ENCODE measurements around the gene KPNB1. TPM values are rescaled to one million over a fixed set of nuclear protein-coding genes. Genes with fewer than 3 reads are reported as not detected.

KPNB1 gene
- total RNA-seq, 1 experiment from 2014 or later = 237 TPM

DNA sequence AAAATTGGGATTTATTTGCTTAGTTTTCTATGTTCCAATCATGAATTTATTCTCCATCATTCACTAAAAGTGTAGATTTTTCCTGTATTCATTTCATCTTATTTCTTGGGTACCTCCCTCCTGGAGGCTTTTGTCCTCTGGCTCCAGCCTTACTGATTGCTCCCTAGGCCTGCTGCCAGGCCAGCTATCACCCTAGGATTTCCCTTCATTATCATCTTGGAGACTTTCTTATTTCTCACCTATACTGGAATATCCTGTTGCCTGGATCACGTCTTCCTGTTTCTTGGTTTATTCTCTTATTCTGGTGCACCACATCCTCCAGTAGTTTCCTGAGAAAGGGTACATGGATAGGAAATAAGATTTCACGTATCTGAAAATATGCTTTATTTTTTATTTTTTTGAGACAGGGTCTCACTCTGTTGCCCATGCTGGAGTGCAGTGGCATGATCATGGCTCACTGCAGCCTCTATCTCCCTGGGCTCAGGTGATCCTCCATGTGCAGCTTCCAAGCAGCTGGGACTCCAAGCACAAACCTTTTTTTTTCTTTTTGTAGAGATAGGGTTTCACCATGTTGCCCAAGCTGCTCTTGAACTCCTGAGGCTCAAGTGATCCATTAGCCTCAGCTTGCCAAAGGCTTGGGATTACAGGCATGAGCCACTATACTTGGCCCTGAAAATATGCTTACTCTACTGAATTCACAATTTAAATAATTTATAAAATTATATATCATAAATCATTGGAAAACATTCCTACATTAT, 13.3 kb upstream of the KPNB1 start:
- DNase-seq (ENCODE audit: low read depth) = no peak

DNA sequence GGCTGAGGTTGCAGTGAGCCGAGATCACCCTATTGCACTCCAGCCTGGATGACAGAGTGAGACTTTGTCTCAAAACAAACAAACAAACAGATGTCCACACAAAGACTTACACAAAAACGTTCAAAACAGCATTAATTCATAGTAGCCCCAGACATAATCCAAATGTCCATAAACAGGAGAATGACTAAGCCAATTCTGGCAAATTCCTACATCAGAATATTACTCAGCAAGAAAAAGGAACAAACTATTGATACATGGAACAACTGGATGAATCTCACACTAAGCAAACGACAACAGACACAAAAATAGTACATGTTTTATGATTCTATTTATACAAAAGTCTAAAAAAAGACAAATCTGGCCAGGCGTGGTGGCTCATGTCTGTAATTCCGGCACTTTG, 10.8 kb upstream of the KPNB1 start:
- no peak for DNase-seq (ENCODE audit: low read depth)

DNA sequence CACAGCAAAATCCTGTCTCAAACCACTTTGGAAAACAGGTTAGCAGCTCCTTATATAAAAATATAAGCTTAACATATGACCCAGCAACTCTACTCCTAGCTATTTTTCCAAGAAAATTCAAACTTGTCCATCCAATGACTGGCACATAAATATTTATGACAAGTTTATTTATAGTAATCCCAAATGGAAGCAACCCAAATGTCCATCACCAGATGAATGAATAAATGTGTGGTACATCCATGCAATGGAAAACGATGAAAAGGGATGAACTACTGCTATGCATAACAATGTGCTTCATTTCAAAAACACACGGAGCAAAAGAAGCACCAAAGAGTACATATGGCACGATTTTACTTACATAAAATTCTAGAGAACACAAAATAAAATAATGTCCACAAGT, 9.6 kb upstream of the KPNB1 start:
- no peak for DNase-seq (ENCODE audit: low read depth)

DNA sequence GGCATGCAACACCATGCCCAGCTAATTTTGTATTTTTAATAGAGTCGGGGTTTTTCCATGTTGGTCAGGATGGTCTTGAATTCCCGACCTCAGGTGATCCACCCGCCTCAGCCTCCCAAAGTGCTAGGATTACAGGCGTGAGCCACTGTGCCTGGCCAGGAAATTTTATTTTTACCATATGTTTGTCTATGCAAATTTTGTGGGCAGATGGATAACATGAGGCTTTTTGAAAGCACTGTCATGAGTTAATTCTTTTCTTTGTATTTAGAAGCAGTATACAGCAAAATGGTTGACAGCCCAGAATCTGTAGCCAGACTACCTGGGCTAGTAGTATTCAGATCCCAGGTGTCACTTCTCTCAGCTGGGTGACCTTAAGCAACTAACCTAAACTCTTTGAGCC, 8.5 kb upstream of the KPNB1 start:
- no peak for DNase-seq (ENCODE audit: low read depth)

DNA sequence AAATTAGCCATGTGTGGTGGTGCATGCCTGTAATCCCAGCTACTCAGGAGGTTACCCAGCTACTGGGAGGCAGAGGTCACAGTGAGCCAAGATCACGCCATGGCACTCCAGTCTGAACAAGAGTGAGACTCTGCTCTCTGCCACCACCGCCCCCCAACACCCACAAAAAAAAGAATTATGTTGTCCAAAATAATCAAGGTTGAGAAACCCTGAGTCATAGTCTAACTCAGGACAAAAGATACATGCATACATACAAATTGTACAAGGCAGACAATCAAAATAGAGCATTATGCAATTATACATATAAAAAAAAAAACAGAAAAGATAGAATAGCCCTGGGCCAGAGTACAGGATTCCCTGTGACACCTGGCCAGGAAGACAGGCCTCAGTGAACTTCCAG, 6.6 kb upstream of the KPNB1 start:
- DNase-seq (ENCODE audit: low read depth) = no peak

DNA sequence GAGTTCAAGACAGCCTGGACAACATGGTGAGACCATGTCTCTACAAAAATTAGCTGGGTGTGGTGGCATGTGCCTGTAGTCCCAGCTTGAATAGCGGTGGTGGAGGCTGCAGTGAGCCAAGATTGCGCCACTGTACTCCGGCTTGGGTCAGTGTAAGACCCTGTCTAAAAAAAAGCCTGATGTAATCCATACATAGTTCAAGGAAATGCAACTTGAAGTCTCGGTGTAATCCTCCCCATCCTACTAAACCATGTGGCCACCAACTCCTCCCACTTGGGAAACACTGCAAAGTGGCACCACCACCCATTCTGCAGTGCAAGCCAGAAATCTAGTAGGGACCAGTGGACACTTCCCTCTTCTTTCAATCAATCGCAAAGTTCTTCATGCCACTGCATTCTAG, 5.4 kb upstream of the KPNB1 start:
- DNase-seq (ENCODE audit: low read depth) = no peak

DNA sequence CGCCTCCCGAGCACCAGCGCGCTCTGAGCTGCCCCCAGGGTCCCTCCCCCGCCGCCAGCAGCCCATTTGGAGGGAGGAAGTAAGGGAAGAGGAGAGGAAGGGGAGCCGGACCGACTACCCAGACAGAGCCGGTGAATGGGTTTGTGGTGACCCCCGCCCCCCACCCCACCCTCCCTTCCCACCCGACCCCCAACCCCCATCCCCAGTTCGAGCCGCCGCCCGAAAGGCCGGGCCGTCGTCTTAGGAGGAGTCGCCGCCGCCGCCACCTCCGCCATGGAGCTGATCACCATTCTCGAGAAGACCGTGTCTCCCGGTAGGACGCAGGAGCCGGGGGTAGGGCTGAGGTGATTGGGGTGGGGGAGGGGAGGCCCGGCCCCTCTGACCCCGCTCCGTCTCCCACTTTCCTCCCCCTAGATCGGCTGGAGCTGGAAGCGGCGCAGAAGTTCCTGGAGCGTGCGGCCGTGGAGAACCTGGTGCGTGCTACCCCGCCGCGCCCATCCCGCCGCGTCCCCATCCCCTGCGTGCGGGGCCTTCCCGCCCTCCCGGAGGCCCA, 329 bp downstream of the KPNB1 start:
- DNase-seq (ENCODE audit: low read depth) = no peak

DNA sequence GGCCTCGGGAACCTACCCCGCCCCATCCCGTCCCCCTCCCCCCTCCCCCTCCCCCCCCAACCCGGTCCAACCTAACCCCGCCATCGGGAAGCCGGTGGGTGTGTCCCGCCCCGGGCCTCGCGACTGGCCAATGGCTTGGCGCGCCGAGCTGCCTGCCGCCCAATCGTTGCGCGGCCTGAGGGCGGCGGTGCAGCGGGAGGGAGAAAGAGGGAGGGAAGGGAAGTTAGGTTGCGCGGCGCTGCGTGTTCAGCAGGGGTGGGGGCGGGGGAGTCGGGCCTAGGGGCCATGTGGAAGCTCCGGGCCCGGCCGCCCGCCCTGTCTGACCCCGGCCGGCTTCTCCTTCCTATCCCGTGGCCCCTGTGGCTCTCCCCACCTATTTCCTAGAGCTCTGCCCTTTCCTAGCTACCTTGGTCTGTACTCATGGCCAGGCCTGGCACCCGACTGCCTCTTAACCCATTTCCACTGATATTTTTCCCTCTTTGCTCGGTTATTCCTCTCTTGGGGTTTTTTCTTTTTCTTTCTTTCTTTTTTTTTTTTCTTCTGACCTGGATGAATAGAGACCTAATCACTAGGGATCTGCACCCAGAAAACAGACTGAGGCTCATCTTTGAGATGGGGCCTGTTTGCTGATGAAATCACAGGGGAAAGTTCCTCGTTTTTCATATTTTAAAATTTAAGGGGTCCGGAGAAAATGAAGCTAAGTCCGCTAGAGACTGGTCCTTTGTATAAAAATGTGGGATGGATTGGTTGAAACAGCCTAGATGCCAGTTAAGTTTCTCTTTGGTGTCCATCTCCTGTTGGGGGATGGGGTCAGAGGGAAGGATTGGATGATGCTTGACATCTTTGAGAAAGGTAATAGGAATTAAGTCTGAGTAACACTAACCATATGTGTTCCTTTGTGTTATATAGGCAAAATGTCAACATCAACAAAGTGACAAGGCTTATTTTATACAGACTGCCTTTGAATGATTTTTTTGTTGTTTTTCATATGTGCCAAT, 1.1 kb downstream of the KPNB1 start:
- DNase-seq (ENCODE audit: low read depth) = peak; percentile 97

DNA sequence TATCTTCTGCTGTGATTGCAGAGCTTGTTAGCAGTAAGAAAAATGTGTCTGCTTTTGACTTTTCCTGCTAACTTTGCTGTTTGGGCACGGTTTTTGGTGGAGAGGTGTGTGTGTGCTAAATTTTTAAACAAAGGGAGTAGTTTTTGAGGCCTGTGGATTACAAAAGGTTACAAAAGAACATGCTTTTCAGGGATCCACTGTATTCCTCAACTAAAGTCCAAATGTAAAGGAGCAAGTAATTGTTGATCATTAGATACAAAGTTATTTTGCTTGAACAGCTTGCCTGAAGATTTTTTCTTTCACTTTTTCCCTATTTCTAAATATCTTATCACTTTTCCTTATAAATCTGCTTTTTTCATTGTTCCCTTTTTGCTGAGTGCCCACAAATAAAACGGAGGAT, 2.0 kb downstream of the KPNB1 start:
- no peak for DNase-seq (ENCODE audit: low read depth)

DNA sequence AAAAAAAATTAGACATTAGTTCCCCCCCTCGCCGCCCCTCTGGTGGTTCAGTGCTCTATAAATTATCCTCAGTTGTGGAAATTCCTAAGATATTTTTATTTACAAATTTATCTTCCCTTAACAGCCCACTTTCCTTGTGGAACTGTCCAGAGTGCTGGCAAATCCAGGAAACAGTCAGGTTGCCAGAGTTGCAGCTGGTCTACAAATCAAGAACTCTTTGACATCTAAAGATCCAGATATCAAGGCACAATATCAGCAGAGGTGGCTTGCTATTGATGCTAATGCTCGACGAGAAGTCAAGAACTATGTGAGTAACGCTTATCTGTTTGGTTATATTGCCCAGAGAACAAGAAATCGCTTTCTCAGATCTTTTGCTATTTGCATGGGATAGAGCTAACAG, 2.9 kb downstream of the KPNB1 start:
- no peak for DNase-seq (ENCODE audit: low read depth)

DNA sequence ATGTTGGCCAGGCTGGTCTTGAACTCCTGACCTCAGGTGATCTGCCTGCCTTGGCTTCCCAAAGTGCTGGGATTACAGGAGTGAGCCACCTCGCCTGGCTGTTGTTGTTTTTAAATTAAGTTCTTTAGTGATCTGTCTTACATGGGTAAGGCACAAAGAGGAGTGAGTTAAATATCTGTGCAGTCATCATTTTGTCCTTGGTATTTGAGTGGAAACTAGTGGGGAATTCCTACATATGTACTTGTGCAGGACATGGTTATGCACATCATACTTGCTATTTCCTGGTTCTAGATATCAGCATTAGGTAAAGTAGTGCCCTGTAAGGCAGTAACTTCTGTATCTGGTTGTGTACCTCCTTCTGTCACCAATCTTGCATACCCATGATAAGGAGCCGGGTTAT, 3.7 kb downstream of the KPNB1 start:
- DNase-seq (ENCODE audit: low read depth) = no peak

DNA sequence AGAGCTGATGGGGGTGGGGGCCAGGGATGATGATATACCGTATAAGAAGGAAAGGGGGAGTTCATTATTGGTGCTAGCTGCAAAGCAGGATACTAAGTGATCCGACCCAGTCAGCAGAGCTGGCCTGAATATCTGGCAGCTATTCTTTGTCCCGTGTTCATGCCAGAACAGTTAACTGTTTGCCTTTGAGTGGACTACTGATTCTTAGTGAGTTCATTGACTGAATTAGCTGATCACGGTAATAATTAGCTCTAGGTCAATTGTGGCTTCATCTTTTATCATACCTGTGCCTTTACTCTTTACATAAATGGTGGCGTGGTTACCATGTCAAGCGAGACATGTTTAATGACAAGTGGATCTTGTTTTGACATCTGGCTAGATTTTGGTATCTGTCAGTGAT, 5.3 kb downstream of the KPNB1 start:
- DNase-seq (ENCODE audit: low read depth) = no peak

DNA sequence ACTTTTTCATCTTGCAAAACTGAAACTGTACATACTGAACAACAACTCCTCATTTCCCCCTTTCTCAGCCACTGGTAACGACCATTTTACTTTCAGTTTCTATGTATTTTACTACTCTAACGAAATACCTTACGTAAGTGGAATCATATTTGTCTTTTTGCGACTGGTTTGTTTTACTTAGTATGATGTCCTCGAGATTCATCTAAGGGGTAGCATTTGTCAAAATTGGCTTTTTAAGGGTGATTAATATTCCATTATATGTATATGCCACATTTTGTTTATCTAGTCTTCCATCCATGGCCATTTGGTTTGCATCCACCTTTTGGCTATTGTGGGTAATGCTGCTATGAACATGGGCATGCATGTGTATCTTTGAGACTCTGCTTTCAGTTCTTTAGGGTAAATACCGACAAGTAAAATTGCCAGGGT, 10.4 kb downstream of the KPNB1 start:
- no peak for DNase-seq (ENCODE audit: low read depth)

DNA sequence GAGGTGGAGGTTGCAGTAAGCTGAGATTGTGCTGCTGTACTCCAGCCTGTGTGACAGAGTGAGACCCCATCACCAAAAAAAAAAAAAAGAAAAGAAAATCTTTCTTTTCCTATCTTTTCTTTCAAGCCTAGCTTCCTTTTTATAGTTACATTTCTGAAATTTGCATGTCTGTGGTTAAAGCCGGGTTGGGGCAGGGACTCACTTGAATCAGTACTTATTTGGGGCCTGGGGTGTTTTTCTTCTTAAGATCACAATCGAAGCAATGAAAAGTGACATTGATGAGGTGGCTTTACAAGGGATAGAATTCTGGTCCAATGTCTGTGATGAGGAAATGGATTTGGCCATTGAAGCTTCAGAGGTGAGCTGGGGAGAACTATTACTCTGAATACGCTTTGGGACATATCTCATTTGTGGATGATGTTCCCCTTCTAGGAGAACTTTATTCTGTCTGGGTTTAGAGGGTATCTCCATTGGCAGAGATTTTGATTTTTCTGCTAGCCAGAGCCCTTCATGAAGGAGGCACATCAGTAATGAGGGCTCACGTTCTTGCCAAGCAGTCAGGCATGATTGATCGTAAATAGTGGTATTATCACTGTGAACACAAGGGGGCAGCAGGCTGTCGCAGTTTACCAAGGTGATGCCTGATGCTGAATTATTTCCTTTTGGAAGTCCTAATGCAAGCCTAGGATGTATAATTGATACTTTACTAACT, 14.3 kb downstream of the KPNB1 start:
- DNase-seq (ENCODE audit: low read depth) = peak; percentile 43

DNA sequence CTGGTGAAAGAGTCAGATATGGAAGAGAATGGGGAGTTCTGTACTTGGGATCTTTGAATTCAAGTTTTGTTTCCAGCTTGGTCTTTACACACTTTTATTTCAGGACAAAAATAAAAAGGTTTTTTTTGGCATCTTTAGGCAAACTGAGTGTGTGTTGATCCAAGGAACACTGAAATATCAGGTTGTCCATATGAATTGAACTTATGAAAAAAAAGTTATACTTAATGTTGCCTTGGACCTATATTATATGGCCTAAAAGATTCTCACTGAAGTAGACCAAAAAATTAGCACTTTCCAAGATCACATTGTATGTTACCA, 14.9 kb downstream of the KPNB1 start:
- no peak for DNase-seq (ENCODE audit: low read depth)

DNA sequence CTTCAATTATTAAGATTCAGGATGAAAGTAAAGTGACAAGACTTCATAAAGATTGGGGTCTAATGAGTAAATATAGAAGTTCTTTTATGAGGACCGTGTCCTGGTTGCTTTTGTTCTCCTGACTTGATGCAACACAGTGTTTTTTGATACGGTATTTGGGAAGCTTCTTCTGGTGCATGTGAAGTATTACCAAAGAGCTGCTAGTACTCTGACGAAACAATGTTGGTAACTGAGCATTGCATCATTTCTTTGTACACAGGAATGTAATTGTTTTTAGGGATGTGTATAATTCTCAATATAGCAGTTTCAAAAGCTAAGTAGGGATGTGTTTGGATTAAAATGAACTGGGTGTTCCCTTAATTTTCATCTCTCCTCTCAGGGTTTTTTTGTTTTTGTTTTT, 15.9 kb downstream of the KPNB1 start:
- no peak for DNase-seq (ENCODE audit: low read depth)

DNA sequence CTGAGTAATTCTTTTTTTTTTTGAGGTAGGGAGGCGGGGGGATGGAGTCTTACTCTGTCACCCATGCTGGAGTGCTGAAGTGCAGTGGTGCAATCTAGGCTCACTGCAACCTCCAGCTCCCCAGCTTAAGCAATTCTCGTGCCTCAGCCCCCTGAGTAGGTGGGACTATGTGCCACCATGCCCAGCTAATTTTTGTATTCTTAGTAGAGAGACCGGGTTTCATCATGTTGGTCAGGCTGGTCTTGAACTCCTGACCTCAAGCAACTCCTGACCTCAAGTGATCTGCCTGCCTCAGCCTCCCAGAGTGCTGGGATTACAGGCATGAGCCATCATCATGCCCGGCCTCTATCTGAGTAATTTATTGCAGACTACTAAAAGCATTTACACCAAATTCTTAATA, 19.4 kb downstream of the KPNB1 start:
- no peak for DNase-seq (ENCODE audit: low read depth)

DNA sequence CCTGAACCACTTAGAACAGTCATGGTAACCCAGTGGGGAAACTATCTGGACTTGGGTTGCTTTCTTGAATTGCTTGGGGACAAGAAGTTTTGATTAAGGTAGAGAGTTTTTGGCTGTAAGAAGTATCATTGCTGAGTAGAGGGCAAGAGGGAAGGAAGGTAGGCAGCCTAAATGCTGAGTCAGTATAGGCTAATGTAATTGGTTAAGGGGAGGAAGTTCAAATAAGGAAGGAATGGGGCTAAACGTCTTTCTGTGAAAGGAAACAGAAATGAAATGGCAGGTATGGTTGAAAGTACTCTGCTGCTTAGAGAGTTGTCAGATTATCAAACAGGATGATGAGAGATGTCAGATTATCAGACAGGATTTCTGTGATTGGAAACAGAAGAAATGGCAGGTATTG, 20.3 kb downstream of the KPNB1 start:
- no peak for DNase-seq (ENCODE audit: low read depth)

DNA sequence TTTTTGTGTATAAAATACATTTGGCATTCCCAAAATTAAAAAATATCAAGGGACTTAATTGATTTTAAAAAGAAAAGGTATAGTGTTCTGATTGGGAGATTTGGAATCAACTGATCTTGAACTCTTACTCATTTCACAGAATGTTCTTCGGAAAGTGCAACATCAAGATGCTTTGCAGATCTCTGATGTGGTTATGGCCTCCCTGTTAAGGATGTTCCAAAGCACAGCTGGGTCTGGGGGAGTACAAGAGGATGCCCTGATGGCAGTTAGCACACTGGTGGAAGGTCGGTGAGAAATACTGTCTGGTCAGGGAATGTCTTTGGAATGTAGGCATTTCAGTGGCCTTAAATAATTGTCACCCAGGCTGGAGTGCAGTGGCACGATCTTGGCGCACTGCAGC, 24.8 kb downstream of the KPNB1 start:
- DNase-seq (ENCODE audit: low read depth) = no peak

DNA sequence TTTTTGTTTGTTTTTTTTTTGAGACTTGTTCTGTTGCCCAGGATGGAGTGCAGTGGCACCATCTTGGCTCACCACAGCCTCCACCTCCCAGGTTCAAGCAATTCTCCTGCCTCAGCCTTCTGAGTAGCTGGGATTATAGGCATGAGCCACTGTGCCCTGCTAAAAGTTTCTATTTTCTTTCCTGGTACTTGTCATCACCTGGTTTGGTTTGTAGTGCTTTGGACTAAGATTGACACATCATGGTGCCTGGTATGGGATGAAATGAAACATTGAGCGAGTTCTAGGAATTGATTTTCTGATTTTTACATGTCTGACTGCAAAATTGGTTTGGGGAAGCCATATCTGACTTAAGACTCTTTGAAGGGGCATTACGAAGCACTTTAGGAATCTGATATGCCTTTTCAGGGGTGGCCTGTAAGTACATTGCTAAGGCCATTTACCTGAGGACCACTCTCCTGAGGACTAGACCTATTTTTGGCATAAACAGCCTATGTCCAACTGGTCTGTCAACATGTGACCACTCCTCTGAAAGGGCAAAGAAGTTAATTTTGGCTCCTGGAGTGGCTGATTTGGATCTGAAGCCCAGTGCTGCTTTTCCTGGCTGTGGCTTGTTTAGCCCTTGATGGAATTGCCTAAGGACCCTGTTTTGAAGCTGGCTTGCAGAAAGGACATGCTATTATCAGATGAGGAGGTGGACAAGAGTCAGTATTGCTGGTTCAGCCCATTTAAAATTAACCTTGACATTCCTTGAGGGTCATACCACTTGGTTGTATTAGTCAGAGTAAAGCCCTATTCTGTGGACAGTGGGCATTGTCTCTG, 25.9 kb downstream of the KPNB1 start:
- no peak for DNase-seq (ENCODE audit: low read depth)

DNA sequence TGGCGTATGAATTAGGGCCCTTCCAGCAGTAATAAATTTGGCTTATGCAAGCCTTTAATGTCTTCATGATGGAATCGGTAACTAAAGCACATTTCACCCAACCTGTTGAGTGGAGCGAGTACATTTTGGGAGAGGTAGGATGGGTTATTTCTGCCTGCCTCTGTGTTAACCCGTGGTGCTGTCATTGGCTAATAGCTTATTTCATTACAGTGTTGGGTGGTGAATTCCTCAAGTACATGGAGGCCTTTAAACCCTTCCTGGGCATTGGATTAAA, 26.4 kb downstream of the KPNB1 start:
- no peak for DNase-seq (ENCODE audit: low read depth)

Data from RPMI7951 (cell line).